ENCODE data around the gene TRAM2. TPM values are rescaled to one million over a fixed set of nuclear protein-coding genes. Genes with fewer than 3 reads are reported as not detected.

The TRAM2 gene
- total RNA-seq, 1 experiment from 2014 or later, result 21.2 TPM

DNA sequence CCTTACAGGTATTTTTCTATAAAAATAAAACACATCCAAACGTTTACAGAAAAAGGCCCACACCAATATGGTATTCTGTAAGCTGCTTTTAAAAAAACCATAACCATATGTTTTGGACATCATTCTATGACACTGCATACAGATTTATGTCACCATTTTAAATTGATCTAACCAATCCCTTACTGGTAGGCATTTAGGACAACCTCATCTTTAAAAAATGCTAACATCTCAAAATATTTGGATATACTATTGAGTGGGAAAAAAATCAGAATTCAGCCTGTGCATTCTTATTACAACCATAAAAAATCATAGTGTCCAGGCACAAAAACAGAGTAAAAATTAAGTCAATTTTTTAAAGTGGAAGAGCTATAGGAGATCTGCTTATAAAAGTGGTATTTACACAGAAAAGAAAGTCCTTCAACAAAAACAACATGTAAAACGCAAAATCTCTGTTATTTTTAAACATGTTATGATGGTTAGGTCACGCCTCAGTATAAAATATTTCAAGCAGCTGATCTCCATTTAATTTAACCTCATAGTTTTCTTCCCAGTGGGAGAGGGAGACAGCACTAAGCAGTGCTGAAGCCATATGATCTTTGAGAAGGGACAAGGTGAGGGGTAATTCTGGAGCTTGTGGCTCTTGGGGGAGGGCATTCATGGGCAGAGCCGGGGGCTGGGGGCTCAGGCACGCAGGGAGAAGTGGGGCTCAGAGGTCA, 21.2 kb downstream of the TRAM2 start:
- Histone ChIP-seq H2BK120ac (ENCODE audit: low read depth, low read length, poor library complexity, severe bottlenecking) (no peak overlapping the region), H2BK20ac (ENCODE audit: low read depth, low read length, poor library complexity, severe bottlenecking) (no peak overlapping the region), H2BK5ac (ENCODE audit: insufficient read length, low read length) (no peak overlapping the region), H3K9ac (ENCODE audit: extremely low read depth, insufficient read length, low read length) (no peak overlapping the region), H3K4ac (ENCODE audit: low read depth, low read length) (no peak overlapping the region), H3K18ac (ENCODE audit: insufficient read length, low read depth, low read length) (no peak overlapping the region), H2BK15ac (ENCODE audit: low read depth, low read length) (no peak overlapping the region), H2AK5ac (ENCODE audit: insufficient read length, low read length) (no peak overlapping the region), H3K23ac (ENCODE audit: insufficient read length, low read depth, low read length) (no peak overlapping the region), H3K14ac (ENCODE audit: insufficient read depth, low read length) (no peak overlapping the region), H4K5ac (ENCODE audit: insufficient read length, low read depth, low read length) (no peak overlapping the region), H3T11ph (ENCODE audit: low read length) (no peak overlapping the region), H3K79me2 (ENCODE audit: insufficient read depth, low read length) (no peaks in the 10 kb centered on the region; the same call in 1 of the 2 replicates), H3K4me1 (ENCODE audit: insufficient read depth, low read length) (peaks cover 10% of the 10 kb centered on the region; the same call in 1 of the 2 replicates), H3K9me3 (ENCODE audit: control insufficient read depth, low read depth, low read length) (no peaks in the 10 kb centered on the region), H4K91ac (ENCODE audit: insufficient read length, low read depth, low read length) (no peak overlapping the region), H3K79me1 (ENCODE audit: insufficient read depth, low read depth, low read length, poor library complexity, severe bottlenecking) (no peaks in the 10 kb centered on the region), H4K20me1 (ENCODE audit: control insufficient read depth, insufficient read depth, insufficient read length) (no peaks in the 10 kb centered on the region), H4K8ac (replicated peaks; ENCODE audit: insufficient read length, low read depth, low read length) (no peak overlapping the region), H3K23me2 (ENCODE audit: insufficient read length, low read depth, low read length, poor library complexity, severe bottlenecking) (no peaks in the 10 kb centered on the region), H2AFZ (ENCODE audit: low read length) (no peak overlapping the region), H3K4me2 (ENCODE audit: insufficient read depth, insufficient read length, low read length) (no peak overlapping the region), H2BK12ac (ENCODE audit: insufficient read length, low read depth, low read length) (no peak overlapping the region), H3K56ac (ENCODE audit: insufficient read length, low read depth, low read length) (no peak overlapping the region), H3K27me3 (ENCODE audit: insufficient read depth, low read length) (no peaks in the 10 kb centered on the region), H3K27ac (ENCODE audit: insufficient read length, low read depth, low read length) (no peak overlapping the region)
- H3K9me3 Mint-ChIP-seq, result no peaks in the 10 kb centered on the region
- H3K36me3 Mint-ChIP-seq (ENCODE audit: insufficient read depth in 1 of 3, low read depth in 3 of 3), result no peaks in the 10 kb centered on the region
- H3K4me3 Mint-ChIP-seq, result no peak overlapping the region
- no CpG with 5 or more reads among the region's 5 CpGs for WGBS (ENCODE audit: extremely low coverage, insufficient read length, low lambda C conversion rate)
- no peaks in the 10 kb centered on the region for H3K27me3 Mint-ChIP-seq (ENCODE audit: low read depth)
- H3K27ac Mint-ChIP-seq, result peak overlapping the region; percentile 42 to 92 (median 80); a peak in 4 of 7 replicates
- H3K4me1 Mint-ChIP-seq, result peaks cover 52 to 60% of the 10 kb centered on the region in 2 experiments
- DNase-seq, result no peak
- TF ChIP-seq, protein P1, sequence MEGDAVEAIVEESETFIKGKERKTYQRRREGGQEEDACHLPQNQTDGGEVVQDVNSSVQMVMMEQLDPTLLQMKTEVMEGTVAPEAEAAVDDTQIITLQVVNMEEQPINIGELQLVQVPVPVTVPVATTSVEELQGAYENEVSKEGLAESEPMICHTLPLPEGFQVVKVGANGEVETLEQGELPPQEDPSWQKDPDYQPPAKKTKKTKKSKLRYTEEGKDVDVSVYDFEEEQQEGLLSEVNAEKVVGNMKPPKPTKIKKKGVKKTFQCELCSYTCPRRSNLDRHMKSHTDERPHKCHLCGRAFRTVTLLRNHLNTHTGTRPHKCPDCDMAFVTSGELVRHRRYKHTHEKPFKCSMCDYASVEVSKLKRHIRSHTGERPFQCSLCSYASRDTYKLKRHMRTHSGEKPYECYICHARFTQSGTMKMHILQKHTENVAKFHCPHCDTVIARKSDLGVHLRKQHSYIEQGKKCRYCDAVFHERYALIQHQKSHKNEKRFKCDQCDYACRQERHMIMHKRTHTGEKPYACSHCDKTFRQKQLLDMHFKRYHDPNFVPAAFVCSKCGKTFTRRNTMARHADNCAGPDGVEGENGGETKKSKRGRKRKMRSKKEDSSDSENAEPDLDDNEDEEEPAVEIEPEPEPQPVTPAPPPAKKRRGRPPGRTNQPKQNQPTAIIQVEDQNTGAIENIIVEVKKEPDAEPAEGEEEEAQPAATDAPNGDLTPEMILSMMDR (conservative IDR thresholded peaks at IDR 0.05), result no peak

Data from H9 (cell line).